ENCODE data around the gene RPL26.

GRCh38 chr17:8369944-8370343, 13.0 kb downstream of the RPL26 start:
- TF ChIP-seq CTCF (IDR thresholded peaks at IDR 0.05) (no peak), POLR2A (IDR thresholded peaks at IDR 0.05) (no peak)

All from right lobe of liver (tissue), 4 donors.